H4 (cell line): ENCODE results near the gene SLC16A10. TPM values are rescaled to one million over a fixed set of nuclear protein-coding genes. Genes with fewer than 3 reads are reported as not detected.
"Not testable (repeated sequence)": the region's sequence is repeated elsewhere in the genome, so short reads cannot be mapped to it uniquely, and the experiment has no call there.

ENCODE experiments used
- DNase-seq: peaks from one replicate; pipeline ENCODE4 v3.0.0-alpha.2; 2015; ENCODE audit warnings: low spot score
- total RNA-seq: library from RNA; depleted of rRNA; stranded (reverse); fragments of >200 nt; shearing (Covaris generic); gene quantifications from 2 replicates; pipeline ENCODE4 v1.2.3, GENCODE V29; 2014; rRNA removed

The SLC16A10 gene
- 1.9 and 3.5 TPM in 2 replicates for total RNA-seq

GRCh38 chr6:111087106-111087835, at the start of gene SLC16A10:
TSS of gene SLC16A10 (plus strand) at chr6:111087503. CDS start at chr6:111087753, 250 bp downstream.
- DNase-seq, result peak; percentile 18

GRCh38 chr6:111038534-111039252, 48.6 kb upstream of the SLC16A10 start:
- DNase-seq, result no peak

GRCh38 chr6:111041917-111042316, 45.4 kb upstream of the SLC16A10 start:
- DNase-seq, result no peak

- no peak for DNase-seq
Observed at GRCh38 chr6:111047244-111047643, 40.1 kb upstream of the SLC16A10 start.

GRCh38 chr6:111050261-111051023, 36.9 kb upstream of the SLC16A10 start:
- DNase-seq, result no peak

GRCh38 chr6:111052171-111052570, 35.1 kb upstream of the SLC16A10 start:
- no peak for DNase-seq

GRCh38 chr6:111057074-111057752, 30.1 kb upstream of the SLC16A10 start:
- DNase-seq, result no peak

- DNase-seq, result no peak
Observed at GRCh38 chr6:111061508-111061907, 25.8 kb upstream of the SLC16A10 start.

GRCh38 chr6:111061985-111062384, 25.3 kb upstream of the SLC16A10 start:
- not testable (repeated sequence) for DNase-seq

- not testable (repeated sequence) for DNase-seq
Observed at GRCh38 chr6:111062860-111063259, 24.4 kb upstream of the SLC16A10 start.

GRCh38 chr6:111068109-111068865, 19.0 kb upstream of the SLC16A10 start:
- DNase-seq, result no peak

GRCh38 chr6:111068866-111069234, 18.5 kb upstream of the SLC16A10 start:
- no peak for DNase-seq

GRCh38 chr6:111069382-111070104, 17.8 kb upstream of the SLC16A10 start:
- no peak for DNase-seq

- DNase-seq, result no peak
Observed at GRCh38 chr6:111070105-111071005, 16.9 kb upstream of the SLC16A10 start.

GRCh38 chr6:111072801-111073360, 14.4 kb upstream of the SLC16A10 start:
- no peak for DNase-seq

GRCh38 chr6:111074311-111074710, 13.0 kb upstream of the SLC16A10 start:
- DNase-seq, result no peak

- DNase-seq, result no peak
Observed at GRCh38 chr6:111076024-111076695, 11.1 kb upstream of the SLC16A10 start.

GRCh38 chr6:111080698-111081097, 6.6 kb upstream of the SLC16A10 start:
- no peak for DNase-seq
